Adrenal gland (tissue), 12 donors: ENCODE results near the gene INPP5A. TPM values are rescaled to one million over a fixed set of nuclear protein-coding genes. Genes with fewer than 3 reads are reported as not detected.

Source experiments
- DNase-seq, 7 donors: peaks; one replicate each; pipeline ENCODE4 v3.0.0-alpha.2; 2019 to 2020
- H3K27ac ChIP-seq, 5 donors: fragments of 200-600 bp; sonication (generic) in 4 of 5; 1 replicate in 3 of 5; 2 replicates in 2 of 5; pipeline versions ENCODE4 v1.5.1 to v1.8.0; 2016 to 2020; ENCODE audit warnings: mild to moderate bottlenecking in 1 of 5
- H3K27me3 ChIP-seq: fragments of 200-600 bp; 2 replicates; pipeline ENCODE4 v1.8.0; 2021
- H3K36me3 ChIP-seq, 2 donors: fragments of 200-600 bp; replicated peaks in 1 of 2; 1 replicate in 1 of 2; 2 replicates in 1 of 2; pipeline versions ENCODE4 v1.5.1 to v1.8.0; 2018 to 2022
- H3K4me1 ChIP-seq, 2 donors: fragments of 200-600 bp; replicated peaks in 1 of 2; 1 replicate in 1 of 2; 2 replicates in 1 of 2; pipeline versions ENCODE4 v1.5.1 to v1.8.0; 2018 to 2021
- H3K4me3 ChIP-seq, 4 donors: fragments of 200-600 bp; sonication (generic) in 3 of 4; one replicate each; pipeline ENCODE4 v1.5.1; 2016 to 2018
- H3K9me3 ChIP-seq, 3 donors: fragments of 200-600 bp; sonication (generic) in 1 of 3; replicated peaks in 1 of 3; 1 replicate in 2 of 3; 2 replicates in 1 of 3; pipeline versions ENCODE4 v1.5.1 to v1.8.0; 2016 to 2021
- POLR2A ChIP-seq, 2 donors: fragments of 450-650 bp; IDR thresholded peaks; one replicate each; pipeline ENCODE4 v1.6.1; 2017; ENCODE audit warnings: antibody characterized with exemption in 2 of 2, mild to moderate bottlenecking in 2 of 2, moderate library complexity in 1 of 2
- WGBS, 4 donors: extraction: QIAGEN DNeasy Blood & Tissue Kit in 2 of 4; methylation state at CpG; one replicate each; pipeline versions ENCODE4 v1.1.5 to v1.1.7; 2013 to 2017; 5-methylcytosine and 5-hydroxymethylcytosine counted together
- intact Hi-C, 2 donors: fragments of 100-400 bp; cut with DNase I; formaldehyde crosslinking; loops; one replicate each; pipeline versions ENCODE4 v1.14.1 to v1.15.0; 2022 to 2023
- polyA plus RNA-seq, 3 donors: library from polyadenylated mRNA; stranded (reverse); fragments of 200-250 nt in 2 of 3; fragments of 350-450 nt in 1 of 3; fragmentation: Illumina TruSeq in 1 of 3; extraction: RNeasy Lipid Tissue Mini Kit (QIAGEN cat#74804) in 1 of 3; gene quantifications; one replicate each; pipeline ENCODE4 v1.2.3, GENCODE V29; 2013 to 2014
- total RNA-seq, 9 donors: library from RNA; depleted of rRNA in 4 of 9; stranded (reverse); fragments of >200 nt in 4 of 9; fragments of 120-200 nt in 1 of 9; fragmentation: NEBNext Ultra II Directional in 1 of 9; extraction: Animal tissue kit (Norgen Biotek cat#: 25700) in 1 of 9; gene quantifications; one replicate each; pipeline versions ENCODE4 v1.1.0 to v1.2.4, GENCODE V29; 2013 to 2023
- TF ChIP-seq, protein P1 (sequence below), 6 experiments: fragments of 450-650 bp in 4 of 6; fragments of 200-600 bp in 2 of 6; sonication (generic) in 1 of 6; IDR thresholded peaks; 1 replicate in 5 of 6; 2 replicates in 1 of 6; pipeline versions ENCODE4 v1.5.1 to v1.8.0; 2016 to 2021; ENCODE audit warnings: antibody characterized with exemption in 6 of 6, mild to moderate bottlenecking in 2 of 6, moderate library complexity in 1 of 6
- donor health status: healthy with polysubstance abuse.
- donor health status: Bipolar disorder and iron deficiency.
- donor health status: DM: yes; HTN: yes; CAD: no.
- donor health status: DM: no; HTN: no; CAD: no.
- donor health status: DM: no; HTN: no; CAD: no.
- donor health status: DM: yes; HTN: yes; CAD: no.

The INPP5A gene
- total and polyA plus RNA-seq, 12 donors: 13.5 to 62.9 (median 37.5) TPM

- no peaks in the 10 kb centered on the region for H3K27me3 ChIP-seq
- no peaks in the 10 kb centered on the region for H3K9me3 ChIP-seq
Measured at GRCh38 chr10:132698761-132699391, 161.3 kb downstream of the INPP5A start.

GRCh38 chr10:132699411-132700155, 162.0 kb downstream of the INPP5A start:
- no peak overlapping the region for H3K4me3 ChIP-seq
- intact Hi-C loops: no loop called here
- no peaks in the 10 kb centered on the region for H3K27me3 ChIP-seq
- DNase-seq: peak in 1 of 7 donors; percentile 49
- H3K27ac ChIP-seq: peak overlapping the region in 4 of 5 donors; percentile 73 to 90 (median 83)
- WGBS, 4 donors: 85 to 98% (median 91%) methylated on average over 9 to 18 of the region's 18 CpGs
- peaks cover 8 to 20% of the 10 kb centered on the region in 2 donors for H3K4me1 ChIP-seq
- TF ChIP-seq, protein P1, sequence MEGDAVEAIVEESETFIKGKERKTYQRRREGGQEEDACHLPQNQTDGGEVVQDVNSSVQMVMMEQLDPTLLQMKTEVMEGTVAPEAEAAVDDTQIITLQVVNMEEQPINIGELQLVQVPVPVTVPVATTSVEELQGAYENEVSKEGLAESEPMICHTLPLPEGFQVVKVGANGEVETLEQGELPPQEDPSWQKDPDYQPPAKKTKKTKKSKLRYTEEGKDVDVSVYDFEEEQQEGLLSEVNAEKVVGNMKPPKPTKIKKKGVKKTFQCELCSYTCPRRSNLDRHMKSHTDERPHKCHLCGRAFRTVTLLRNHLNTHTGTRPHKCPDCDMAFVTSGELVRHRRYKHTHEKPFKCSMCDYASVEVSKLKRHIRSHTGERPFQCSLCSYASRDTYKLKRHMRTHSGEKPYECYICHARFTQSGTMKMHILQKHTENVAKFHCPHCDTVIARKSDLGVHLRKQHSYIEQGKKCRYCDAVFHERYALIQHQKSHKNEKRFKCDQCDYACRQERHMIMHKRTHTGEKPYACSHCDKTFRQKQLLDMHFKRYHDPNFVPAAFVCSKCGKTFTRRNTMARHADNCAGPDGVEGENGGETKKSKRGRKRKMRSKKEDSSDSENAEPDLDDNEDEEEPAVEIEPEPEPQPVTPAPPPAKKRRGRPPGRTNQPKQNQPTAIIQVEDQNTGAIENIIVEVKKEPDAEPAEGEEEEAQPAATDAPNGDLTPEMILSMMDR (IDR thresholded peaks at IDR 0.05): no peak
- TF ChIP-seq POLR2A (IDR thresholded peaks at IDR 0.05): no peak
- no peaks in the 10 kb centered on the region for H3K9me3 ChIP-seq
- H3K36me3 ChIP-seq: no peaks in the 10 kb centered on the region

More at GRCh38 chr10:132698761-132699391, 161.3 kb downstream of the INPP5A start:
- DNase-seq: peak in 1 of 7 donors; percentile 52
- intact Hi-C loops: no loop called here
- H3K36me3 ChIP-seq: no peaks in the 10 kb centered on the region
- 53 to 82% (median 76%) methylated on average over 13 to 28 of the region's 28 CpGs for WGBS, 4 donors
- TF ChIP-seq, protein P1 (IDR thresholded peaks at IDR 0.05): no peak
- TF ChIP-seq POLR2A (IDR thresholded peaks at IDR 0.05): no peak
- H3K27ac ChIP-seq: peak overlapping the region in 1 of 5 donors; percentile 17
- H3K4me3 ChIP-seq: no peak overlapping the region
- H3K4me1 ChIP-seq: peaks cover 8 to 20% of the 10 kb centered on the region in 2 donors

GRCh38 chr10:132700156-132701098, 162.8 kb downstream of the INPP5A start:
- H3K4me3 ChIP-seq: no peak overlapping the region
- peaks cover 8 to 20% of the 10 kb centered on the region in 2 donors for H3K4me1 ChIP-seq
- 27 to 50% (median 34%) methylated on average over 23 to 27 of the region's 27 CpGs for WGBS, 4 donors
- no peaks in the 10 kb centered on the region for H3K36me3 ChIP-seq
- peak; percentile 38 to 81 (median 61) for DNase-seq
- H3K9me3 ChIP-seq: no peaks in the 10 kb centered on the region
- intact Hi-C loops: no loop called here
- no peak for TF ChIP-seq POLR2A (IDR thresholded peaks at IDR 0.05)
- TF ChIP-seq, protein P1 (IDR thresholded peaks at IDR 0.05): no peak
- H3K27me3 ChIP-seq: no peaks in the 10 kb centered on the region
- peak overlapping the region; percentile 42 to 90 (median 82) for H3K27ac ChIP-seq
